Gastroesophageal sphincter (tissue), 3 donors: ENCODE data around the gene SNX9.

Source experiments
- CTCF ChIP-seq, 4 experiments: fragments of 200-600 bp in 2 of 4; fragments of 450-650 bp in 2 of 4; sonication (generic) in 1 of 4; IDR thresholded peaks; one replicate each; pipeline ENCODE4 v1.5.1; 2017 to 2019; ENCODE audit warnings: antibody characterized with exemption in 4 of 4, mild to moderate bottlenecking in 2 of 4, moderate library complexity in 2 of 4
- POLR2A ChIP-seq, 2 donors: fragments of 450-650 bp; IDR thresholded peaks; one replicate each; pipeline ENCODE4 v1.6.1; 2017; ENCODE audit warnings: antibody characterized with exemption in 2 of 2, mild to moderate bottlenecking in 2 of 2, moderate library complexity in 1 of 2
- POLR2AphosphoS5 ChIP-seq: sonication (generic); formaldehyde crosslinking; IDR thresholded peaks from one replicate; pipeline ENCODE4 v1.6.1; 2017; ENCODE audit warnings: antibody characterized with exemption

GRCh38 chr6:157811476-157812173 is 11.4 kb upstream of the SNX9 start:
- TF ChIP-seq POLR2A (IDR thresholded peaks at IDR 0.05) (no peak), CTCF (IDR thresholded peaks at IDR 0.05) (no peak), POLR2AphosphoS5 (no peak)
